H54 (cell line): ENCODE results near the gene KRT14.
"Not testable (repeated sequence)": the region's sequence is repeated elsewhere in the genome, so short reads cannot be mapped to it uniquely, and the experiment has no call there.

ENCODE experiments used
- DNase-seq: peaks from one replicate; pipeline ENCODE4 v3.0.0; 2011; ENCODE audit warnings: low spot score, mixed read lengths; ENCODE audit not compliant: insufficient read length
- FAIRE-seq: peaks from 3 replicates; lab custom pipeline; 2011; peaks lifted over from hg19 to GRCh38; lab: Jason Lieb, UNC
- POLR2A ChIP-seq: IDR thresholded peaks from 2 replicates; pipeline ENCODE4 v1.6.1; 2011; ENCODE audit warnings: low read depth, mild to moderate bottlenecking, low read length

KRT14 gene

GRCh38 chr17:41586863-41587495 is at the start of gene KRT14:
TSS of gene KRT14 (minus strand) at chr17:41586895. CDS start at chr17:41586834, 61 bp downstream.
- FAIRE-seq (no peak), DNase-seq (no peak)
- TF ChIP-seq POLR2A, result no peak

GRCh38 chr17:41635121-41636097 is 48.7 kb upstream of the KRT14 start:
- TF ChIP-seq POLR2A, result no peak
- FAIRE-seq (no peak), DNase-seq (no peak)

DNA sequence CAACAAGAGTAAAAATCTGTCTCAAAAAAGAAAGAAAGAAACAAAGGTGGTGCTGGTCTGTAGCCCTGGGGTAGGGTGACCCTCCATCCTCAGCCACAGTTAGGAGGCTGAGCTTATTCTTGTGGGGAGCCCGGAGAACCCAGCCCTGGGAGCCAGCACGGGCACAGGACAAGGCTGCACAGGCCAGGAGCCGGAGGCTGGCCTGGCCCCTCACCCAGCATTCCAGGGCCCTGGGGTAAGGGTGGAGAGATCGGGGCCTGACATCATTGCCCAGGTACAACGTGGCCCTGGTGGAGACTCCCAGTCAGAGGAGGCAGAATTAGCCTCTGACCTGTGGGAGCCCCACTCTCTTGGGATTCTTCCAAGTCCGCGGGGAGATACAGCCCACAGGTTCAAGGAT is 47.9 kb upstream of the KRT14 start:
- DNase-seq (no peak), FAIRE-seq (no peak)
- TF ChIP-seq POLR2A, result no peak

DNA sequence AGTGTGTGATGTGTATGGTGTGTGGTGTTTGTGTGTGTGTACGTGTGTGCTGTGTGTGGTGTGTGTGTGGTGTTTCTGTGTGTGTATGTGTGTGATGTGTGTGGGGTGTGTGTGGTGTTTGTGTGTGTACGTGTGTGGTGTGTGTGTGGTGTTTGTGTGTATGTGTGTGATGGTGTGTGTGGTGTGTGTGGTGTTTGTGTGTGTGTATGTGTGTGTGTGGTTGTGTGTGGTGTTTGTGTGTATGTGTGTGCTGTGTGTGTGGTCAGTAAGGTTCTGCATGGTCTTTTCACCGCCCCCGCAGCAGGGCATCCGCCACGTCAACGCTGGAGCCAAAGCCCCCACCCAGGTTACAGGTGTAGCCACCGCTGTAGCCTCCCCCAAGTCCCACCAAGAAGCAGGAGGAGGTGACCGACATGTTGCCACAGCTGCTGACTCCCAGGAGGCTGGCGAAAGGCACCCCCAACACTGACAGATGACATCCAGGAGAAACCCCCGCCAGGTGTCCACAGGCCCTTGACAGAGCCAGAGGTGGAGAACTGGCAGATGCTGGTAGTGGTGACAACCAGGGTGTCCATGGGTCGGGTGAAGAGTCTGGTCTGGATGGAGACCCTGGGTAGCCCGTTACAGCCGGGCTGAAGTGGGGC is 47.0 kb upstream of the KRT14 start:
- FAIRE-seq, result no peak
- no peak for DNase-seq

GRCh38 chr17:41632482-41633105 is 45.9 kb upstream of the KRT14 start:
- DNase-seq, result no peak
- no peak for FAIRE-seq
- no peak for TF ChIP-seq POLR2A

More for the DNA sequence above, 47.0 kb upstream of the KRT14 start:
- no peak for TF ChIP-seq POLR2A

DNA sequence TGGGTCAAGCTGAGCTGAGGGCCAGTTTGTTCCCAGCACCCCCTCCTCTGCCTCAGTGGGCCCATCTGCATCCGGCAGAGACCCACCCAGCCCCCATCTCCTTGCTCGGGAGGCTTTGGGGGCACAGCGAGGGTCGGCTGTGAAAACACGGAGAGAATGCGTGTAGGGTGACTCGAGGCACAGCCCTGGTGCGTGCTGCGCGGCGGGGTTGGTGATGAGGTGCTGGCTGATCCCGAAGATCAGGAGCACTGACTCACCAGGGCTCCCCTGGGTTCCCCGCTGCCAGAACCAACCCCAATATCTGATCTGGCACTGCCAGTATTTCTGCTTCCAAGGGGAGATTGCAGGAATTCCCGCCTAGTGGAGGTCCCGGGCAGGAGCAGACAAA is 45.2 kb upstream of the KRT14 start:
- no peak for TF ChIP-seq POLR2A
- FAIRE-seq (no peak), DNase-seq (no peak)

DNA sequence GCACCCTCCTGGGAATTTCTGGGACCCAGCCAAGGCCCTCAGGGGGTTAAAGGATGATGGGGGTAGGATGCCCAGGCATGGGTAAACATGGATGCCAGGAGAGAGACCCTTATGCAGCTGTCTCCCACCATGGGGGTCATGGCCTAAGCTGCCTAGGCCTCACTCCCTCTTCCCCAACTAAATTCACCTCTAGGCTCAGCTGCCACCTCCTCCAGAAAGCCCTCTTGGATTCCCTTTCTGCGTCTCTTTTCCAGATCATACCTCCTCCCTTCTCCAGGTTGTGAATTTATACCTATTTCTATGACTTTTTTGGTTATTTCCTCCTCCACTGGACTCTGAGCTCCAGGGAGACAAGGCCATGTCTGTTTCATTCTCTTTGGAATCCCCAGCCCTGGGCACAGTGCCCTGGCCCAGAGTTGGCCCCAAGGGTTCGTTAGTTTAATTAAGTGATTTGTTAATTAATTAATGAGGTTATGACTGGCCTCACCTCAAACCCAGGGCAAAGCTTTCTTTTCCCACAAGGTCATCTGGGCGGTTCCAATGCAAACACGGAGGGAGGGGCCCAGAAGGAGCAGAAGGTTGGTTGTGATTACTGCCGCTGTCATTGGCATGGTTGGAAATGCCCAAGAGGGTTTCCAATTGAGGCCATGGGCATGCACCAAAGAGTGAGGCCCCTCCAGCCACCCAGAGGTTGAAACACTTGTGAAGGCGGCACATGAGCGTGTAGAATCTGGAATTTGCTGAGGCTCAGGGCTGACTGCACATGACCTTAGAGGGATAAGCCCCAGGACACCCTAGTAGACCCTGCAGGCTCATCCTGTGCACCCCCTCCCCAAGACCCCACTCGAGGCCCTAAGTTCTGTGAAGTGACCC is 44.6 kb upstream of the KRT14 start:
- DNase-seq (no peak), FAIRE-seq (no peak)
- TF ChIP-seq POLR2A, result no peak

GRCh38 chr17:41629826-41630670 is 43.4 kb upstream of the KRT14 start:
- TF ChIP-seq POLR2A, result no peak
- FAIRE-seq, result no peak

DNA sequence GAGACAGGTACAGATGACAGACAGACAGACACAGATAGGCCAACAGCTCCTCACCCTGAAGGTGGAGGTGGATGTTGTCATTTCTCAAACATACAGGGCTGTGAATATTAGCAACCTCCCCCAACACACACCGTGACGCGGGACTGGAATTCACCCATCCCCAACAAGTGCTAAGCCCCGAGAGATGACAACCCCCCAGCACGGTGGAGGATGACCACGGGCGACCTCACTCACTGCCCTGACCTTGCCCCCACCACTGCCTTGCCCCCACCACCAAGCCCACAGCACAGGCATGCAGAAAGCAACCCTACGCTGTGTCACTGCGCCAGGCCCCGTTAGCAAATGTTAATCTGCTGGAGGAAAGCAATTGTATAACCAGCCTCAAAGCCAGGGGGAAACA is 42.6 kb upstream of the KRT14 start:
- DNase-seq, result no peak
- no peak for TF ChIP-seq POLR2A
- no peak for FAIRE-seq

More at GRCh38 chr17:41629826-41630670, 43.4 kb upstream of the KRT14 start:
- no peak for DNase-seq

DNA sequence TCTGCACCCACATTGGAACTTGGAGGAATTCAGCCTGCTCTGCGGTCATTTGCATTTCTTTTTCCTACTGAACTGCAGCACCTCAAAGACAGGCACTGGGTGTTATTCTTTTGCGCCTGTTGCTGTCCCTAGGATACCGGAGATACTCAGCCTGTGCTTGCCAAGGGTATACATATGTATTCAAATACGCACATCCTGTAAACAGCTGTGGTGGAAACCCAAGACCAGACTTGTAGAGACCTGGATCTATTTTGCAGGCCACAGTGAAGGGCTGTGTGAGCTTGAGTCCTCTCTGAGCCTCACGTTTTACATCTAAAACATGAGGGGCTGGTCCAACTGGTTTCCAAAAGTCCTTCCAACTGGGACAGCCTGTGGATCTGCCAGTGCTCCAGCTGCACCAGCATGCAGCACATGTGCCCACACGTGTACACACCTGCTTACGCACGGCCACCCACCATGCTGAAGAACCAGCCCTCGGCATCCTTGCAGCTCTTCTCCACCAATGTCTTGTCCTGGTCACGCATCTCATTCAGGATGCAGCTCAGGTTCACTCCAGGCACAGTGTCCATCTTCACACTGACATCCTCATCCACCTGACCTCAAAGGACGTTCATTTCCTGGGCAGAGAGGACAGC is 42.0 kb upstream of the KRT14 start:
- DNase-seq, FAIRE-seq: not testable (repeated sequence)

DNA sequence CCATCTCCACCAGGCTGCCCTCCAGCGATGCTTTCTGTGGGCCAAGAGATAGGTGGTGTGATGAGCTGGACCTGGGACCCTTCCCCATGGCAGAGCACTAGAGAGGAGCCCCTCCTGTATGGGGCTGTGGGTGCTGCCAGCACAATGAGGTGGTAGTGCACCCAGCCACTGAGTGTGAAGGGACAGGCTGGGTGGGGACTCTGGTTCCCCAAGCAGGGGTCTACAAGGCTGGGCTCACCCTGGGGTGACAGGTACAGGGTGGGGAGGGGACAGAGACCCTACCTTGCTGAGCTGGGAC is 41.3 kb upstream of the KRT14 start:
- DNase-seq, FAIRE-seq: not testable (repeated sequence)
